Skeletal muscle tissue (tissue), 4 donors: ENCODE measurements around the gene CKAP5. TPM values are rescaled to one million over a fixed set of nuclear protein-coding genes. Genes with fewer than 3 reads are reported as not detected.

Source experiments
- H3K27ac ChIP-seq: one replicate; pipeline ENCODE4 v1.7.0; 2013; ENCODE audit warnings: mild to moderate bottlenecking, low read depth, low read length, inconsistent platforms
- H3K27me3 ChIP-seq, 3 donors: one replicate each; pipeline ENCODE4 v1.7.0; 2013; ENCODE audit warnings: low read length in 3 of 3; ENCODE audit not compliant: control insufficient read depth in 3 of 3, insufficient read depth in 3 of 3
- H3K36me3 ChIP-seq, 3 donors: one replicate each; pipeline ENCODE4 v1.7.0; 2013; ENCODE audit warnings: low read length in 3 of 3; ENCODE audit not compliant: control insufficient read depth in 3 of 3, insufficient read depth in 3 of 3
- H3K4me1 ChIP-seq, 3 donors: one replicate each; pipeline ENCODE4 v1.7.0; 2013; ENCODE audit warnings: low read length in 3 of 3, mild to moderate bottlenecking in 3 of 3; ENCODE audit not compliant: control insufficient read depth in 3 of 3, insufficient read depth in 3 of 3
- H3K4me3 ChIP-seq, 3 donors: one replicate each; pipeline ENCODE4 v1.7.0; 2013; ENCODE audit warnings: low read length in 3 of 3
- H3K9ac ChIP-seq, 3 donors: one replicate each; pipeline ENCODE4 v1.7.0; 2013; ENCODE audit warnings: low read length in 3 of 3, mild to moderate bottlenecking in 3 of 3, moderate library complexity in 2 of 3, low read depth in 1 of 3
- H3K9me3 ChIP-seq, 3 donors: one replicate each; pipeline ENCODE4 v1.7.0; 2013; ENCODE audit warnings: low read length in 3 of 3; ENCODE audit not compliant: control insufficient read depth in 3 of 3
- total RNA-seq: library from RNA; depleted of rRNA; stranded (reverse); fragments of >200 nt; gene quantifications from one replicate; pipeline ENCODE4 v1.2.3, GENCODE V29; 2014
- donor health status: Osteomylitis.

CKAP5 gene
- total RNA-seq, 1 donor from 2014 or later: 58.5 TPM

DNA sequence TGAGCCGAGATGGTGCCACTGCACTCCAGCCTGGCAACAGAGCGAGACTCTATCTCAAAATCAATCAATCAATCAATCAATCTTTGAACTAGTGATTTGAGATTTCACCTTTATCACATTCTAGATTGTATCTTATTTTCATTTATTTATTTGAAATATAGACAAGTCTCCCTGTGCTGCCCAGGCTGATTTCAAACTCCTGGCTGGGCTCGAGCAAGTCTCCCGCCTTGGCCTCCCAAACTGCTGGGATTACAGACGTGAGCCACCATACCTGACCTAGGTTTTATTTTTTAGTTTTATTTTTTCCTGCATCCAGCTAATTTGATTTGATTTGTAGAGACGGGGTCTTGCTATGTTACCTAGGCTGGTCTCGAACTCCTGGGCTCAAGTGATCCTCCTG, 109.9 kb downstream of the CKAP5 start:
- no peak overlapping the region for H3K9ac ChIP-seq
- no peak overlapping the region for H3K27ac ChIP-seq
- no peaks in the 10 kb centered on the region for H3K4me1 ChIP-seq
- H3K4me3 ChIP-seq: no peak overlapping the region
- H3K27me3 ChIP-seq: no peaks in the 10 kb centered on the region
- H3K36me3 ChIP-seq: peaks cover 0 to 2% (median 0%) of the 10 kb centered on the region in 3 donors
- no peaks in the 10 kb centered on the region for H3K9me3 ChIP-seq

DNA sequence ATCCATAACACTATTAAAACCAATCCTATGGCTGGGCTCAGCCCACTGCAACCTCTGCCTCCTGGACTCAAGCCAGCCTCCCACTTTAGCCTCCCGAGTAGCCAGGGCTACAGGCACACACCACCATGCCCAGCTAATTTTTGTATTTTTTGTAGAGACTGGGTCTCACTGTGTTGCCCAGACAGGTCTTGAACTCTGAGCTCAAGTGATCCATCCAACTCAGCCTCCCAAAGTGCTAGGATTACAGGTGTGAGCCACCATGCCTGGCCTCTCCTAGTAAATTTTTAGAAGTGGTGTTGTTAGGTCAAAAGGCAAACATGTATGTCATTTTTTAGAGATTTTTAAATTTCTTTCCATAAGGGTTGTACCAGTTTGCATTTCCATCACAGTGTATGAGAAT, 112.8 kb downstream of the CKAP5 start:
- H3K9me3 ChIP-seq: no peaks in the 10 kb centered on the region
- H3K36me3 ChIP-seq: no peaks in the 10 kb centered on the region
- H3K9ac ChIP-seq: no peak overlapping the region
- no peak overlapping the region for H3K27ac ChIP-seq
- H3K4me1 ChIP-seq: no peaks in the 10 kb centered on the region
- no peak overlapping the region for H3K4me3 ChIP-seq
- no peaks in the 10 kb centered on the region for H3K27me3 ChIP-seq

DNA sequence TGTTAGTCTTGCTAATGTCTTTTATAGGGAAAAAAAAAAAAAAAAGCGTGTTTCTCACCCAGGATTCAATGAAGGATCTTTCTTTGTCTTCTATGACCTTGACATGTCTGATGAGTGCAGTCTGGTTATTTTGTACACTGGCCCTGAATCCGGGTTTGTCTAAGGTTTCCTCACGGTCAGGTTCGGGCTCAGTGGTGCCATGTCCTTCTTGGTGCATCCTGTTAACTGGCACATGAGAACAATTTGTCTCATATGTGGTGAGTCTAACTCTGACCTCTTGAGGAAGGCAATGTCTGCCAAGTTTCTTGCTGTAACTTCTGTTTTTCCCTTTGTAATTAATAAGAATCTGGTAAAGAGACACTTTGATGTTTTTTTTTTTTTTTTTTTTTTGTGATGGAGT, 114.5 kb downstream of the CKAP5 start:
- no peaks in the 10 kb centered on the region for H3K36me3 ChIP-seq
- H3K4me1 ChIP-seq: no peaks in the 10 kb centered on the region
- no peaks in the 10 kb centered on the region for H3K27me3 ChIP-seq
- H3K9me3 ChIP-seq: no peaks in the 10 kb centered on the region
- no peak overlapping the region for H3K9ac ChIP-seq
- H3K27ac ChIP-seq: no peak overlapping the region
- H3K4me3 ChIP-seq: no peak overlapping the region

DNA sequence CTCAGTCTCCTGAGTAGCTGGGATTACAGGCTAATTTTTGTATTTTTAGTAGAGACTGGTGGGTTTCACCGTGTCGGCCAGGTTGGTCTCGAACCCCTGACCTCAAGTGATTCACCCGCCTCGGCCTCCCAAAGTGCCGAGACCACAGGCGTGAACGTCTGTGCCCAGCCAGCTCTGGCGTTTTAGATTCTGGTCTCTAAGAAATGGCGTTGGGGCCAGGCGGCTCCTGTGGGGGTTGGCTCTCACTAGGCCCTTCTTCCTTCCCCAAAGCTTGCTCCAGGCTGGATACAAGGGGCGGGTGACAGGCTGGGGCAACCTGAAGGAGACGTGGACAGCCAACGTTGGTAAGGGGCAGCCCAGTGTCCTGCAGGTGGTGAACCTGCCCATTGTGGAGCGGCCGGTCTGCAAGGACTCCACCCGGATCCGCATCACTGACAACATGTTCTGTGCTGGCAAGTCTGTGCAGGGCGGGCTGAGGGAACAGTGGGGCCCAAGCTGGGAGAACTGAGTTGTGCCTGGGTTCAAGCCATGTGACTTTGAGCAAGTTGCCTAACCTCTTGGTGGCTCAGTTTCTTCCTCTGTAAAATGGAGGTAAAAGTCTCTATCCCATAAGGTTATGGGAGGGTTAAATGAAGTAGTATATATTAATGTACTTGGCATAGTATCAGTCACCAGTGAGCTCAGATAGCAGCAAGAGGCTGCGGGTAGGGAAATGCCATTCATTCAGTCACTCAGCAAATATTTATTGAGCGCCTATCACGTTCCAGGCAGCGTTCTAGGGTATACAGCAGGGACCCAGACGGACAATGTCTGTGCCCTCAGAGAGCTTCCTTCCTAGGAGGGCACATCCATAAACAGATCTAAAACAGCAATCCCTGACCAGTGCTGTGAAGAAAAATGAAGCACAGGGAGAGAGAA, 116.7 kb downstream of the CKAP5 start:
- Histone ChIP-seq H3K27ac (no peak overlapping the region), H3K4me3 (no peak overlapping the region), H3K9ac (no peak overlapping the region), H3K27me3 (no peaks in the 10 kb centered on the region), H3K36me3 (no peaks in the 10 kb centered on the region), H3K4me1 (no peaks in the 10 kb centered on the region), H3K9me3 (no peaks in the 10 kb centered on the region)

DNA sequence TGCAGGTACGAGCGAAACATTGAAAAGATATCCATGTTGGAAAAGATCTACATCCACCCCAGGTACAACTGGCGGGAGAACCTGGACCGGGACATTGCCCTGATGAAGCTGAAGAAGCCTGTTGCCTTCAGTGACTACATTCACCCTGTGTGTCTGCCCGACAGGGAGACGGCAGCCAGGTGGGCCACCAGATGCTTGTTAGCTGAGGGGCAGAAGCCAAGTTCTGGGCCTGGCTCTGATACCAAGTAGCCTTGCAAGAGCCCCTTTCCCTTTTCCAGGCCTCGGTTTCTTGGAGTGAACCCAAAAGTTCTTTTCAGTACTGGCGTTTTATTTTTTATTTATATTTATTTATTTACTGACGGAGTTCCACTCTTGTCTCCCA, 117.4 kb downstream of the CKAP5 start:
- H3K4me3 ChIP-seq: no peak overlapping the region
- H3K9ac ChIP-seq: no peak overlapping the region
- H3K27ac ChIP-seq: no peak overlapping the region
- H3K4me1 ChIP-seq: no peaks in the 10 kb centered on the region
- no peaks in the 10 kb centered on the region for H3K36me3 ChIP-seq
- H3K27me3 ChIP-seq: no peaks in the 10 kb centered on the region
- H3K9me3 ChIP-seq: no peaks in the 10 kb centered on the region

DNA sequence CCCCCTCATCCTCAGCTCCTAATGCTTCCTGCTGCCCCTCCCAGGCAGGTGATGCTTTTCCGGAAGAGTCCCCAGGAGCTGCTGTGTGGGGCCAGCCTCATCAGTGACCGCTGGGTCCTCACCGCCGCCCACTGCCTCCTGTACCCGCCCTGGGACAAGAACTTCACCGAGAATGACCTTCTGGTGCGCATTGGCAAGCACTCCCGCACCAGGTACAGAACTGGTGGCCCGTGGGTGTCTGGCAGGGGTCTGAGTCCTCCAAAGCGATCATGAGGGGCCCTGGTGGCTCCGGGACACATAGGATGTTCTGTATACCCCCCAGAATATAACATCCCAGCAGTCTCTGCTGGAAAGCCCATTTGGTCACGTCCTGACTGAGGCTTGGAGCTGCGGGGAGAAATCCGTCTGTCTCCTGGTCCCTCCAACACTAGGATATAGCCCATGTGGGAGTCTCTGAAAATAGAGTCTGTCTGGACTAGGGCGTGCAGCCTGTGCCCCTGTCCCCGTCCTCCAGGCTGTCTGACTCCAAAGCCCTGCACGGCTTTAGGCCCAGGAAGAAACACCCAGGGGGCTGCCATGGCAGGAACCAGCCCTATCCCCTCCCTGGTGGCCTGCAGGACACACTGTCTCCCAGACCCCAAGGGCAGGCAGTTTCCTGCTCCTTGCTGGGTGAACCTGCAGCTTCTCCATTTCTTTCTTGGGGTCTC, 118.0 kb downstream of the CKAP5 start:
- Histone ChIP-seq H3K27me3 (no peaks in the 10 kb centered on the region), H3K36me3 (no peaks in the 10 kb centered on the region), H3K4me3 (no peak overlapping the region), H3K4me1 (no peaks in the 10 kb centered on the region), H3K27ac (no peak overlapping the region), H3K9me3 (no peaks in the 10 kb centered on the region), H3K9ac (no peak overlapping the region)

DNA sequence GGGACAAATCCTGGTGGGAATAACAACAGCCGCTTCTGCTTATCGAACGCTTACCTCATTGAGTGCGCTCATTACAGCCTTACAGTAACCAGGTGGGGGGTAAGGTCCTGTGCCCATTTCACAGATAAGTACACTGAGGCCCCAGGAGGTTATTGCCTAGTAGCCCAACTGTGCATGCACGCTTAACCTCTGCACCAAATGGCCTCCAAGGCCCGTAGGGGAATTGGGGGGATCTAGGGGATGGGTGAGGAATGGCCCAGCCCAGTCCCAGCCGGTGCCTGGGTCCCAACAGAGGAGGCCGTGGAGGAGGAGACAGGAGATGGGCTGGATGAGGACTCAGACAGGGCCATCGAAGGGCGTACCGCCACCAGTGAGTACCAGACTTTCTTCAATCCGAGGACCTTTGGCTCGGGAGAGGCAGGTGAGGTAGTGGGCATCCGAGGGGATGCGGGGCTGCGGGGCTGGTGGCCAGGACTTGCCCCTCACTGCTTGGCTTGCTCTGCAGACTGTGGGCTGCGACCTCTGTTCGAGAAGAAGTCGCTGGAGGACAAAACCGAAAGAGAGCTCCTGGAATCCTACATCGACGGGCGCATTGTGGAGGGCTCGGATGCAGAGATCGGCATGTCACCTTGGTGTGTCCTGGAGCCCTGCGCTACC, 119.7 kb downstream of the CKAP5 start:
- Histone ChIP-seq H3K9ac (no peak overlapping the region), H3K9me3 (no peaks in the 10 kb centered on the region), H3K4me1 (no peaks in the 10 kb centered on the region), H3K4me3 (no peak overlapping the region), H3K36me3 (no peaks in the 10 kb centered on the region), H3K27ac (no peak overlapping the region), H3K27me3 (no peaks in the 10 kb centered on the region)

DNA sequence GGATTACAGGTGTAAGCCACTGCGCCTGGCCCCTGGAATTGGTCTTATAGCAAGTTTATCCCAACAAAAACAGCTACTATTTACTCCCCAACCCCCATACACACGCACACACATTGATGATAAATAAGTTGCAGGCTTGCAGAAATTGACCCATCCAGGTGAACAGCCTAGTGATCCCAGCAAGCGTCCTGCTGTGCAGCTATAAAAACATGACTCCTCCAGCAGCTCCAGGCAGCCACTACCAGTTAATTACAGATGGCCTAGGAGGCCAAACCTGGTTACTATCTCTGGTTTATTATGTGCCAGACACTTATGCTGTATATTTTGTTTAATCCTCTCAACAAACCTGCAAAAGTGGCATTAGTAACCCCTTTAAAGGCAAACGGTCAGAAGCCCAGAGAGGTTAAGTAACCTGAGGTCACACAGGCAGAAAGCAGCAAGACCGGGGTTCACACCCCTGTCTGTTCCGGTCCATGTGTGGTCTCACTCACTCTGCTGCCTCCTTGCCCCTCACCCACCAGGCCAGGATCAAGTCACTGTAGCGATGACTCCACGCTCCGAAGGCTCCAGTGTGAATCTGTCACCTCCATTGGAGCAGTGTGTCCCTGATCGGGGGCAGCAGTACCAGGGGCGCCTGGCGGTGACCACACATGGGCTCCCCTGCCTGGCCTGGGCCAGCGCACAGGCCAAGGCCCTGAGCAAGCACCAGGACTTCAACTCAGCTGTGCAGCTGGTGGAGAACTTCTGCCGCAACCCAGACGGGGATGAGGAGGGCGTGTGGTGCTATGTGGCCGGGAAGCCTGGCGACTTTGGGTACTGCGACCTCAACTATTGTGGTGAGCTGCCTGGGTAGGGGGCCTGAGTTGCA, 120.5 kb downstream of the CKAP5 start:
- no peak overlapping the region for H3K9ac ChIP-seq
- H3K4me3 ChIP-seq: no peak overlapping the region
- no peak overlapping the region for H3K27ac ChIP-seq
- H3K4me1 ChIP-seq: no peaks in the 10 kb centered on the region
- no peaks in the 10 kb centered on the region for H3K9me3 ChIP-seq
- H3K36me3 ChIP-seq: no peaks in the 10 kb centered on the region
- no peaks in the 10 kb centered on the region for H3K27me3 ChIP-seq

DNA sequence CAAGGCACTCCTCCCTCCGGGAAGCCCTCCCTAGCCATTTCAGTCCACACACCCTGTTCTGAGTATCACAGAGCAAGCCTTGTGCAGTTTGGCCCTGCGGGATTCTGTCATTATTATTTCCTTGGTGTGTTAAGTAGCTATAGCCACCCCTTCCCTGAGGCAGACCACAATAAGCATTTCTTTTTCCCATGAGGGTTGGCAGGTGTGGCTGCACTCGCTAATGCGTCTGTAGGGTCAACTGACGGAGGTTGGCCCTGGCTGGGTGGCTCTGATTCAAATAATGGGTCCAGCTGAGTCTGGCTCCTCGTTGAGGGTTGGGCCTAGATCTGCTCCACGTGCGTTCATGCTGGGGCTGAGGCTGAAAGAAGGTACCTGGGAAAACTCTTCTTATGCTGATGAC, 122.0 kb downstream of the CKAP5 start:
- Histone ChIP-seq H3K9ac (no peak overlapping the region), H3K9me3 (no peaks in the 10 kb centered on the region), H3K27me3 (no peaks in the 10 kb centered on the region), H3K4me3 (no peak overlapping the region), H3K4me1 (no peaks in the 10 kb centered on the region), H3K36me3 (no peaks in the 10 kb centered on the region), H3K27ac (no peak overlapping the region)
